OCI-LY7 (cell line): ENCODE measurements around the gene UBE4B.

ENCODE experiments used
- EZH2phosphoT487 ChIP-seq: fragments of 200-600 bp; sonication (generic); IDR thresholded peaks from 2 replicates; pipeline ENCODE4 v1.6.1; 2018; ENCODE audit warnings: low read depth, borderline replicate concordance, mild to moderate bottlenecking, mixed run types, antibody characterized with exemption, low read length, moderate library complexity, mixed read lengths
- TF ChIP-seq, protein P1 (sequence below): fragments of 200-600 bp; sonication (generic); conservative IDR thresholded peaks from 2 replicates; pipeline ENCODE4 v1.5.1; 2014; ENCODE audit warnings: mild to moderate bottlenecking, antibody characterized with exemption, low read length, moderate library complexity, mixed read lengths

DNA sequence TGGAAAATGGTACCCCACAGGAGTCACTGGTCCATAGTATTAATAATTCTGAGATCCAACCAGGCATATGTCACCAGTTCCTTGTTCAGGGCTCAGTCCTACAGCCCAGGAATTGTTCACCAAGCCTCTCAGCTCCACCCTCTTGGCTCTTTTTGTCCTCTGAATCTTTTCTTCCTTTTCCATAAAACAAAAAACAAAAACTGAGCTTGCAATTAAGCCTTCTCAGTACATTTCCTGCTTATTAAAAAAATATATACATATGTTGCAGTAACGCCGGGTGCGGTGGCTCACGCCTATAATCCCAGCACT lies 154.2 kb downstream of the UBE4B start:
- TF ChIP-seq, protein P1, sequence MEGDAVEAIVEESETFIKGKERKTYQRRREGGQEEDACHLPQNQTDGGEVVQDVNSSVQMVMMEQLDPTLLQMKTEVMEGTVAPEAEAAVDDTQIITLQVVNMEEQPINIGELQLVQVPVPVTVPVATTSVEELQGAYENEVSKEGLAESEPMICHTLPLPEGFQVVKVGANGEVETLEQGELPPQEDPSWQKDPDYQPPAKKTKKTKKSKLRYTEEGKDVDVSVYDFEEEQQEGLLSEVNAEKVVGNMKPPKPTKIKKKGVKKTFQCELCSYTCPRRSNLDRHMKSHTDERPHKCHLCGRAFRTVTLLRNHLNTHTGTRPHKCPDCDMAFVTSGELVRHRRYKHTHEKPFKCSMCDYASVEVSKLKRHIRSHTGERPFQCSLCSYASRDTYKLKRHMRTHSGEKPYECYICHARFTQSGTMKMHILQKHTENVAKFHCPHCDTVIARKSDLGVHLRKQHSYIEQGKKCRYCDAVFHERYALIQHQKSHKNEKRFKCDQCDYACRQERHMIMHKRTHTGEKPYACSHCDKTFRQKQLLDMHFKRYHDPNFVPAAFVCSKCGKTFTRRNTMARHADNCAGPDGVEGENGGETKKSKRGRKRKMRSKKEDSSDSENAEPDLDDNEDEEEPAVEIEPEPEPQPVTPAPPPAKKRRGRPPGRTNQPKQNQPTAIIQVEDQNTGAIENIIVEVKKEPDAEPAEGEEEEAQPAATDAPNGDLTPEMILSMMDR, result no peak
- no peak for TF ChIP-seq EZH2phosphoT487
